Effector memory CD4-positive, alpha-beta T cell (primary cell): Measurements from ENCODE around the gene RNU4-1.
A peak's percentile ranks its signal among the peaks of the same experiment; 100 is the strongest.
"Not testable (repeated sequence)": the region's sequence is repeated elsewhere in the genome, so short reads cannot be mapped to it uniquely, and the experiment has no call there.

Source experiments
- DNase-seq, 3 donors: peaks; one replicate each; pipeline ENCODE4 v3.0.0-alpha.2; 2020
- H3K27ac ChIP-seq: 2 replicates; pipeline ENCODE4 v1.7.0; 2013; ENCODE audit warnings: mild to moderate bottlenecking, low read length, moderate library complexity; ENCODE audit not compliant: insufficient read depth, poor library complexity, severe bottlenecking
- H3K27me3 ChIP-seq: replicated peaks from 2 replicates; pipeline ENCODE4 v1.7.0; 2013; ENCODE audit warnings: mild to moderate bottlenecking, low read length; ENCODE audit not compliant: insufficient read depth, control insufficient read depth, poor library complexity, severe bottlenecking
- H3K36me3 ChIP-seq: 2 replicates; pipeline ENCODE4 v1.7.0; 2013; ENCODE audit warnings: mild to moderate bottlenecking, low read length, moderate library complexity; ENCODE audit not compliant: control insufficient read depth, insufficient read depth
- H3K4me1 ChIP-seq: 2 replicates; pipeline ENCODE4 v1.7.0; 2013; ENCODE audit warnings: low read length, mild to moderate bottlenecking; ENCODE audit not compliant: control insufficient read depth, insufficient read depth, poor library complexity, severe bottlenecking
- H3K4me3 ChIP-seq: 2 replicates; pipeline ENCODE4 v1.7.0; 2013; ENCODE audit warnings: low read length, low read depth, mild to moderate bottlenecking; ENCODE audit not compliant: insufficient read depth, poor library complexity, severe bottlenecking
- H3K9me3 ChIP-seq: 2 replicates; pipeline ENCODE4 v1.7.0; 2013; ENCODE audit warnings: mild to moderate bottlenecking, low read length, moderate library complexity; ENCODE audit not compliant: control insufficient read depth

RNU4-1 gene

DNA sequence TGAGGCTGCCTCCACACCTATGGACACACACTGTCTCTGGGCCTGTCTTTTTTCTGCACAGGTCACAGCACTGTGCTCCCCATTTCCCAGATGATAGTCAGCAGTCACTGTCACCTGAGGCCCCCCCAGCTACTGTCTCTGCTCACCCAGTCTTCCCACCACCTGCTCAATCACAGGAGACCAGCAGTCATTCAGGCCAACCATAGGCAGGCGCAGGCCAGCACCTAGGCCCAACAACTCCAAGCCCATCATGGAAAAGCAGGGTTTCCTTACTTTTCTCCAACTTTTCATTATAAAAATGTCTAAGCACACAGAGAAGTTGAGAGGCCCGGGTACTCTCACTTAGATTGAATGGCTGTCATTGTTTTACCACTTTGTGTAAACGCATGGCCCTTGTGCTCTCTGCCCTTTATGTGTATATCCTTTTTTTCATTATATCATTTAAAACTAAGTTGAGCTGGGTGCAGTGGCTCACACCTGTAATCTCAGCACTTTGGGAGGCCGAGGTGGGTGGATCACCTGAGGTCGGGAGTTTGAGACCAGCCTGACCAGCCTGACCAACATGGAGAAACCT, 34.6 kb downstream of the RNU4-1 start:
- peaks cover 10% of the 10 kb centered on the region for H3K36me3 ChIP-seq
- H3K4me3 ChIP-seq: no peak overlapping the region
- no peaks in the 10 kb centered on the region for H3K9me3 ChIP-seq
- no peaks in the 10 kb centered on the region for H3K27me3 ChIP-seq
- peak overlapping the region; percentile 60 for H3K27ac ChIP-seq
- DNase-seq: no peak
- H3K4me1 ChIP-seq: peaks cover 79% of the 10 kb centered on the region

- no peaks in the 10 kb centered on the region for H3K27me3 ChIP-seq
- DNase-seq: no peak
- peaks cover 10% of the 10 kb centered on the region for H3K36me3 ChIP-seq
- peaks cover 80% of the 10 kb centered on the region for H3K4me1 ChIP-seq
- peak overlapping the region; percentile 37 for H3K27ac ChIP-seq
- H3K9me3 ChIP-seq: no peaks in the 10 kb centered on the region
- no peak overlapping the region for H3K4me3 ChIP-seq
These were observed 35.8 kb downstream of the RNU4-1 start for GRCh38 chr12:120257041-120257821.

DNA sequence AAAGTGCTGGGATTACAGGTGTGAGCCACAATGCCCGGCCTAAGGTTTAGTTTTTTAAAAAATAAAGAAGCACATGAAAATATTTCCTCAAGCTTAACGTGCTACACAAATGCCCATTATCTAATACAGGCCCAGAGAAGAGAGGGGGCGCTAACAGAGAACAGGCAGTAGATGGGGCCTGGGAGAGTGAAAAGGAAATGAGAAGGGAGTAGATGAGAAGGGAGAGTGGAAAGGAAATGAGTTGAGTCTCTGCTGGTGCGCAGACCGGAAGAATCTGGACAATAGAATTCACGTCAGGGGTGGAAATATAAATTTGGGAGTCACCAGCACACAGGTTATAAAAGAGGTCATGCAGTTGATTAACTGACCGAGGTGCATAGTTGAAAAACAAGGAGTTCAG, 38.2 kb downstream of the RNU4-1 start:
- H3K9me3 ChIP-seq: no peaks in the 10 kb centered on the region
- no peaks in the 10 kb centered on the region for H3K27me3 ChIP-seq
- no peak for DNase-seq
- peak overlapping the region; percentile 72 for H3K27ac ChIP-seq
- H3K4me3 ChIP-seq: no peak overlapping the region
- H3K4me1 ChIP-seq: peaks cover 78% of the 10 kb centered on the region
- H3K36me3 ChIP-seq: peaks cover 4% of the 10 kb centered on the region

GRCh38 chr12:120253313-120253712, 39.7 kb downstream of the RNU4-1 start:
- Histone ChIP-seq H3K4me1 (peaks cover 82% of the 10 kb centered on the region), H3K27ac (peak overlapping the region; percentile 72)
- H3K36me3 ChIP-seq, H3K9me3 ChIP-seq, H3K4me3 ChIP-seq, H3K27me3 ChIP-seq: not testable (repeated sequence)
- DNase-seq: peak; percentile 18 to 50 (median 31)

DNA sequence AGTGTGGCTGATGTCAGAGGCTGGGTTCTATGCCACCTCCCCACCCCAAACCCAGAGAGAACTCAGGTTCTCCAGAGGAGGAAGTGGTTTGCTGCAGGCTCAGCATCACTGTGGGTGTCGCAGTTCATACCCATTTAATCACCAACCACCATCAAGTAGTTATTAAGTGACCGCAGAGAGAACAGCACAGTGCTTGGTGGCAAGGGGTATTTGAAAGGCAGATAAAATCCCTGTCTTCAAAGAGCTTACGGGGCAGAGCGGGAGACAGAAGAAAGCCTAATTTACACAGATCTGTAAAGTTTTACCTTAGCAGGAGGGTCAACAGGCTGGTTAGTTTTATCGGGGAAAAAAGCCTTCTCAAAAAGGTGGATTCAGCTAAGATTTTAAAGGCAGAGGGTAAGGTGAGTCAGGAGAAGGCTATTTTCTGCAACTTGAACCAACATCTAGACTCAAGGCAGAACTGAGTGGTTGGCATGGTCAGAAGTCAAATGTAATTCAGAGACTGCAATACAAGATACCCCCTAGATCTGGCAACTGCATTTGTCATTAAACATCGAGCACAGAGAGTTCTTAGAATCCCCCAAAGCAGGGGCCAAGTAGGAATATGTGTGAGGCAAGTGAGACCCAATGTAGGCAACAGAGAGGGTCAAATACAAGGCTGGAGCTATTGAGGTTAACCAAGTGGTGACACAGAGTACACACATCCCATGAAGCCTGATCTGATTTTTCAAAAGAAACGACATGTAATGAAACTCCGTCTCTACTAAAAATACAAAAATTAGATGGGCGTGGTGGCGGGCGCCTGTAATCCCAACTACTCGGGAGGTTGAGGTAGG, 40.7 kb downstream of the RNU4-1 start:
- no peaks in the 10 kb centered on the region for H3K27me3 ChIP-seq
- H3K36me3 ChIP-seq: no peaks in the 10 kb centered on the region
- H3K9me3 ChIP-seq: no peaks in the 10 kb centered on the region
- peak; percentile 70 to 78 (median 71) for DNase-seq
- H3K4me1 ChIP-seq: peaks cover 84% of the 10 kb centered on the region
- H3K27ac ChIP-seq: peak overlapping the region; percentile 72
- H3K4me3 ChIP-seq: no peak overlapping the region

DNA sequence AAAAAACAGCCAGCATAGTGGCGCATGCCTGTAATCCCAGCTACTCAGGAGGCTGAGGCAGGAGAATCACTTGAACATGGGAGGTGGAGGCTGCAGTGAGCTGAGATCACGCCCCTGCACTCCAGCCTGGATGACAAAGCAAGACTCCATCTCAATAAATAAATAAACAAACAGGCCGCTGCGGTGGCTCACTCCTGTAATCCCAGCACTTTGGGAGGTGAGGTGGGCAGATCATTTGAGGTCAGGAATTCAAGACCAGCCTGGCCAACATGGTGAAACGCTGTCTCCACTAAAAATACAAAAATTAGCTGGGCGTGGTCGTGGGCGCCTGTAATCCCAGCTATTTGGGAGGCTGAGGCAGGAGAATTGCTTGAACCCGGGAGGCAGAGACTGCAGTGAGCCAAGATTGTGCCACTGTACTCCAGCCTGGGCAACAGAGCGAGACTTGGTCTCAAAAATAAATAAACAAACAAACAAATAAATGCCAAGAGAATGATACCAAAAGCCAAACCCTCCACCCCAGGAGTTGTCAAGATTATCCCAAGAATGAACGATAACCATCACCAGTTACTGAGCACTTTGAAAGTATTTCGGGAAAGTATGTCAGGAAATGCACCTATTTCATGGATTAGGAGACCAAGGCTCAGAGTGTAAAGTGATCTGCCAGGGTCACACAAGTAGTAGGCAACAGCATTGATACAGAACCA, 41.5 kb downstream of the RNU4-1 start:
- not testable (repeated sequence) for DNase-seq, H3K36me3 ChIP-seq, H3K4me3 ChIP-seq, H3K27me3 ChIP-seq, H3K9me3 ChIP-seq
- Histone ChIP-seq H3K4me1 (peaks cover 80% of the 10 kb centered on the region), H3K27ac (peak overlapping the region; percentile 72)

- H3K9me3 ChIP-seq: no peaks in the 10 kb centered on the region
- H3K4me1 ChIP-seq: peaks cover 72% of the 10 kb centered on the region
- H3K27ac ChIP-seq: peak overlapping the region; percentile 33
- no peaks in the 10 kb centered on the region for H3K36me3 ChIP-seq
- peak in 1 of 3 donors; percentile 20 for DNase-seq
- H3K27me3 ChIP-seq: no peaks in the 10 kb centered on the region
- peak overlapping the region; percentile 27 for H3K4me3 ChIP-seq
These were observed 42.9 kb downstream of the RNU4-1 start for GRCh38 chr12:120249875-120250795.

DNA sequence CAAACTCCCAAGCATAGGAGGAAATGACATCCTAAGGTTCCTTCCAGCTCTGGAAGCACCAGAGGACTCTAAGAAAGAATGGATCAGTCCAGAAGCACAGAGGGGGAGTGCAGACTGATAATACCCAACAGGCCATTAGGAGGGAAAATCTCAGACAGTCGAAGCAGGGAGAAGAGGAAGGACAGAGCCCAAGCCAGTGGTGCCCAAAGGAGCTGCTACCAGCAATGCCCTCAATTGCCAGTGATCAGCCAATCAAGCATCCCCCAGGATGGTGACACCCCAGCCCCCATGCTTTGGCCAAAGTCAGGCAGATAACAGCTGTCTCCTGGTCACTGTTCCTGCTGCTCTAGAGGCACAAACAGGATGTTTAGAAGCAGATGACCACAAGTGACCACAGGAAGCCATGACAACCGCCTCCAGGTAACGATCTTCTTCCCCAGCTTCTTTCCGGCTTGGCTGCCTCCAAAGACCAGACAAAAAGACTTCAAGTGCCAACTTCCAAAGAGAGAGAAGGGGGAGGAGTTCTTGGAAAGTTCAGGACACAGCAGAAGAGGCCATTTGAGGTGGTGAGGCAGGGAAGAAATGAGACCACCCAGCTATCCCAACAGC, 43.7 kb downstream of the RNU4-1 start:
- H3K9me3 ChIP-seq: no peaks in the 10 kb centered on the region
- no peaks in the 10 kb centered on the region for H3K36me3 ChIP-seq
- no peak overlapping the region for H3K4me3 ChIP-seq
- H3K27ac ChIP-seq: no peak overlapping the region
- no peaks in the 10 kb centered on the region for H3K27me3 ChIP-seq
- DNase-seq: no peak
- H3K4me1 ChIP-seq: peaks cover 65% of the 10 kb centered on the region

DNA sequence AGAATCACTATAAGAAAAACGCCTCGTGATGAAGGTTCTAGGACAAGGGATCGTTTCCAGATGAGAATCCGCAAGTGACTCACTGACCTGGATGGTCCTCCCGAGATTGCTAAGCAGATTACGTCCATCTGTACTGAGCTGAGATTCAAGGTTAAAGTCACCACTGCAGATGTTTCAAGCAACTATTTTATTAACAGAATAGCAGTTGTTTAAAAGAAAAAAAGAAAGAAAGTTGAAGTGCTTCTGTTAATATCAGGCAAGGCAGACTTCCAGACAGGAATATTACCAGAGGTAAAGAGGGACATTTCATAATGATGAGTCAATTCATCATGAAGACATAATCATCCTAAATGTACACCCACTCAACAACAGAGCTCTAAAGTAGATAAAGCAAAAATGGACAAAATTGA, 45.4 kb downstream of the RNU4-1 start:
- DNase-seq: no peak
- Histone ChIP-seq H3K27ac (peak overlapping the region; percentile 28), H3K4me3 (no peak overlapping the region)

More for the DNA sequence above, 45.4 kb downstream of the RNU4-1 start:
- Histone ChIP-seq H3K27me3 (no peaks in the 10 kb centered on the region), H3K4me1 (peaks cover 53% of the 10 kb centered on the region), H3K36me3 (no peaks in the 10 kb centered on the region), H3K9me3 (no peaks in the 10 kb centered on the region)
